SK-N-SH treated with all-trans-retinoic acid at 6 μM for 48 hours (cell line): ENCODE data around the gene TNFRSF18.

Experiments
- ATAC-seq: fragments of 200-7000 bp; cut with Tn5 transposase; 3 replicates; pipeline ENCODE4 v1.9.1; 2020; ENCODE audit warnings: mild to moderate bottlenecking, moderate library complexity
- ARNTL ChIP-seq: fragments of 450-650 bp; formaldehyde crosslinking; IDR thresholded peaks from 2 replicates; pipeline ENCODE4 v1.5.0; 2020; ENCODE audit warnings: low read depth, mild to moderate bottlenecking, moderate library complexity, borderline replicate concordance
- BACH2 ChIP-seq: fragments of 250-450 bp; sonication (Bioruptor Pico); IDR thresholded peaks from 2 replicates; pipeline ENCODE4 v1.9.0; 2021; ENCODE audit warnings: mild to moderate bottlenecking, borderline replicate concordance
- CREB5 ChIP-seq: fragments of 250-450 bp; sonication (Bioruptor Pico); IDR thresholded peaks from 2 replicates; pipeline ENCODE4 v1.5.1; 2020; ENCODE audit warnings: low read depth, mild to moderate bottlenecking, moderate library complexity
- CSDC2 ChIP-seq: fragments of 250-450 bp; sonication (Bioruptor Pico); IDR thresholded peaks from 2 replicates; pipeline ENCODE4 v1.5.0; 2020; ENCODE audit warnings: mild to moderate bottlenecking, moderate library complexity
- CSRNP3 ChIP-seq: fragments of 250-450 bp; sonication (Bioruptor Pico); IDR thresholded peaks from 2 replicates; pipeline ENCODE4 v1.5.1; 2021; ENCODE audit warnings: mild to moderate bottlenecking, moderate library complexity
- ESRRG ChIP-seq: fragments of 250-450 bp; sonication (Bioruptor Pico); IDR thresholded peaks from 2 replicates; pipeline ENCODE4 v1.6.1; 2021; ENCODE audit warnings: mild to moderate bottlenecking
- GLIS3 ChIP-seq: fragments of 250-450 bp; sonication (Bioruptor Pico); IDR thresholded peaks from 2 replicates; pipeline ENCODE4 v1.5.0; 2020; ENCODE audit warnings: mild to moderate bottlenecking, moderate library complexity
- ISL1 ChIP-seq: fragments of 250-450 bp; sonication (Bioruptor Pico); IDR thresholded peaks from 2 replicates; pipeline ENCODE4 v2.1.2; 2022; ENCODE audit warnings: mild to moderate bottlenecking, moderate library complexity
- OSR1 ChIP-seq: fragments of 250-450 bp; sonication (Bioruptor Pico); IDR thresholded peaks from 2 replicates; pipeline ENCODE4 v1.8.0; 2022; ENCODE audit warnings: moderate library complexity, mild to moderate bottlenecking, inconsistent platforms
- PATZ1 ChIP-seq: fragments of 250-450 bp; sonication (Bioruptor Pico); IDR thresholded peaks from 2 replicates; pipeline ENCODE4 v1.8.0; 2020; ENCODE audit warnings: mild to moderate bottlenecking, moderate library complexity, borderline replicate concordance
- POU6F1 ChIP-seq: fragments of 250-450 bp; sonication (Bioruptor Pico); IDR thresholded peaks from 2 replicates; pipeline ENCODE4 v1.8.0; 2021; ENCODE audit warnings: low read depth, mild to moderate bottlenecking, moderate library complexity, borderline replicate concordance
- PPARA ChIP-seq: fragments of 250-450 bp; sonication (Bioruptor Pico); IDR thresholded peaks from 2 replicates; pipeline ENCODE4 v1.5.0; 2020; ENCODE audit warnings: mild to moderate bottlenecking, borderline replicate concordance
- RARB ChIP-seq: fragments of 250-450 bp; sonication (Bioruptor Pico); IDR thresholded peaks from 2 replicates; pipeline ENCODE4 v1.8.0; 2021; ENCODE audit warnings: mild to moderate bottlenecking, moderate library complexity
- TCF4 ChIP-seq: fragments of 250-450 bp; sonication (Bioruptor Pico); IDR thresholded peaks from 2 replicates; pipeline ENCODE4 v1.8.0; 2021; ENCODE audit warnings: mild to moderate bottlenecking, moderate library complexity, borderline replicate concordance
- TOX ChIP-seq: fragments of 250-450 bp; sonication (Bioruptor Pico); IDR thresholded peaks from 2 replicates; pipeline ENCODE4 v1.8.0; 2021; ENCODE audit warnings: mild to moderate bottlenecking, moderate library complexity, borderline replicate concordance
- ZC3H10 ChIP-seq: fragments of 250-450 bp; sonication (Bioruptor Pico); IDR thresholded peaks from 2 replicates; pipeline ENCODE4 v1.5.1; 2021; ENCODE audit warnings: mild to moderate bottlenecking, moderate library complexity
- ZFP3 ChIP-seq: fragments of 250-450 bp; sonication (Bioruptor Pico); IDR thresholded peaks from 2 replicates; pipeline ENCODE4 v1.5.0; 2020; ENCODE audit warnings: mild to moderate bottlenecking, moderate library complexity
- ZNF565 ChIP-seq: fragments of 450-650 bp; formaldehyde crosslinking; conservative IDR thresholded peaks from 2 replicates; pipeline ENCODE4 v1.5.0; 2020; ENCODE audit warnings: low read depth, mild to moderate bottlenecking, moderate library complexity
- ZNF70 ChIP-seq: fragments of 450-650 bp; formaldehyde crosslinking; IDR thresholded peaks from 2 replicates; pipeline ENCODE4 v1.5.0; 2020; ENCODE audit warnings: mild to moderate bottlenecking, moderate library complexity
- ZNF8 ChIP-seq: fragments of 450-650 bp; formaldehyde crosslinking; IDR thresholded peaks from 2 replicates; pipeline ENCODE4 v1.5.0; 2020; ENCODE audit warnings: mild to moderate bottlenecking, moderate library complexity

The TNFRSF18 gene, protein sequence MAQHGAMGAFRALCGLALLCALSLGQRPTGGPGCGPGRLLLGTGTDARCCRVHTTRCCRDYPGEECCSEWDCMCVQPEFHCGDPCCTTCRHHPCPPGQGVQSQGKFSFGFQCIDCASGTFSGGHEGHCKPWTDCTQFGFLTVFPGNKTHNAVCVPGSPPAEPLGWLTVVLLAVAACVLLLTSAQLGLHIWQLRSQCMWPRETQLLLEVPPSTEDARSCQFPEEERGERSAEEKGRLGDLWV

GRCh38 chr1:1206376-1206965 is at the start of gene TNFRSF18:
TNFRSF18 (minus strand) TSS chr1:1206592; CDS start chr1:1206571, 21 bp downstream.
- TF ChIP-seq OSR1 (CRISPR knock-in tag) (no peak), POU6F1 (CRISPR knock-in tag) (no peak), CREB5 (CRISPR knock-in tag) (no peak), GLIS3 (CRISPR knock-in tag) (no peak), ZNF8 (CRISPR knock-in tag) (no peak), RARB (CRISPR knock-in tag) (no peak), ZC3H10 (CRISPR knock-in tag) (no peak), CSRNP3 (CRISPR knock-in tag) (no peak), CSDC2 (no peak), TOX (no peak), TCF4 (CRISPR knock-in tag) (no peak), PPARA (CRISPR knock-in tag) (no peak), ZNF565 (no peak)
- TF ChIP-seq, all 23 proteins: peak for 0
- ATAC-seq: peak; percentile 17; the same call in 2 of the 3 replicates

DNA sequence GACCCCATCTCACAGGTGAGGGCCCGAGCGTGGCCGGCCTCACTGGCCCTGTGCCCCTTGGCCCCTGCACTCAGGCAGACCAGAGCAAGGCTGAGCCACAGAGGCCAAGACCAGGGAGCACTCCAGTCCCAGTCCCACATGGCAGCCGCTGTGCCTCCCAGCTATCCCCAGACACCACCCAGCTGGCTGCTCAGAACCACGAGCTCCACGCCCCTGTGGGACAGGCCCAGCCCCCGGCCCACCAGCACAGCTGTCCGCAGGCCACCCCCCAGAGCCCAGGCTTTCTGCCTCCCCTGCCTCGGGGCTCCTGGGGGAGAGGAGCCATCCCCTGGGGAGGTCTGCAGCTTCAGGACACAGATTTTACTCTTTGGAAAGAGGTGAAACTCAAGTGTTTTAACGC is 49.2 kb upstream of the TNFRSF18 start:
- TF ChIP-seq CREB5 (CRISPR knock-in tag) (no peak), CSDC2 (no peak), BACH2 (CRISPR knock-in tag) (no peak), ZNF70 (CRISPR knock-in tag) (no peak)
- ATAC-seq: no peak

GRCh38 chr1:1255078-1255477 is 48.7 kb upstream of the TNFRSF18 start:
- ATAC-seq: no peak
- TF ChIP-seq PPARA (CRISPR knock-in tag) (no peak), ESRRG (CRISPR knock-in tag) (no peak), ZNF70 (CRISPR knock-in tag) (no peak), GLIS3 (CRISPR knock-in tag) (no peak), TOX (no peak), TCF4 (CRISPR knock-in tag) (no peak), ZC3H10 (CRISPR knock-in tag) (no peak), PATZ1 (no peak)

- no peak for ATAC-seq
- no peak for TF ChIP-seq ZNF565
- no peak for TF ChIP-seq ZNF8 (CRISPR knock-in tag)
- TF ChIP-seq ZFP3 (CRISPR knock-in tag): no peak
- no peak for TF ChIP-seq ISL1 (CRISPR knock-in tag)
- TF ChIP-seq BACH2 (CRISPR knock-in tag): no peak
- TF ChIP-seq CSRNP3 (CRISPR knock-in tag): no peak
- TF ChIP-seq CSDC2: no peak
- TF ChIP-seq TCF4 (CRISPR knock-in tag): no peak
- TF ChIP-seq OSR1 (CRISPR knock-in tag): no peak
- TF ChIP-seq ARNTL (CRISPR knock-in tag): no peak
- no peak for TF ChIP-seq POU6F1 (CRISPR knock-in tag)
Observed at GRCh38 chr1:1254667-1254998, 48.2 kb upstream of the TNFRSF18 start.
